Effector memory CD4-positive, alpha-beta T cell (primary cell): Measurements from ENCODE around the gene BRD3.

Source experiments
- DNase-seq, 3 donors: peaks; one replicate each; pipeline ENCODE4 v3.0.0-alpha.2; 2020
- H3K27ac ChIP-seq: 2 replicates; pipeline ENCODE4 v1.7.0; 2013; ENCODE audit warnings: mild to moderate bottlenecking, low read length, moderate library complexity; ENCODE audit not compliant: insufficient read depth, poor library complexity, severe bottlenecking
- H3K27me3 ChIP-seq: replicated peaks from 2 replicates; pipeline ENCODE4 v1.7.0; 2013; ENCODE audit warnings: mild to moderate bottlenecking, low read length; ENCODE audit not compliant: insufficient read depth, control insufficient read depth, poor library complexity, severe bottlenecking
- H3K36me3 ChIP-seq: 2 replicates; pipeline ENCODE4 v1.7.0; 2013; ENCODE audit warnings: mild to moderate bottlenecking, low read length, moderate library complexity; ENCODE audit not compliant: control insufficient read depth, insufficient read depth
- H3K4me1 ChIP-seq: 2 replicates; pipeline ENCODE4 v1.7.0; 2013; ENCODE audit warnings: low read length, mild to moderate bottlenecking; ENCODE audit not compliant: control insufficient read depth, insufficient read depth, poor library complexity, severe bottlenecking
- H3K4me3 ChIP-seq: 2 replicates; pipeline ENCODE4 v1.7.0; 2013; ENCODE audit warnings: low read length, low read depth, mild to moderate bottlenecking; ENCODE audit not compliant: insufficient read depth, poor library complexity, severe bottlenecking
- H3K9me3 ChIP-seq: 2 replicates; pipeline ENCODE4 v1.7.0; 2013; ENCODE audit warnings: mild to moderate bottlenecking, low read length, moderate library complexity; ENCODE audit not compliant: control insufficient read depth

BRD3 gene

GRCh38 chr9:134004131-134004873, 63.5 kb downstream of the BRD3 start:
- Histone ChIP-seq H3K4me1 (no peaks in the 10 kb centered on the region), H3K27me3 (no peaks in the 10 kb centered on the region), H3K9me3 (no peaks in the 10 kb centered on the region), H3K4me3 (no peak overlapping the region), H3K36me3 (no peaks in the 10 kb centered on the region), H3K27ac (no peak overlapping the region)
- no peak for DNase-seq

- H3K4me3 ChIP-seq, result no peak overlapping the region
- H3K9me3 ChIP-seq, result no peaks in the 10 kb centered on the region
- no peak for DNase-seq
- no peaks in the 10 kb centered on the region for H3K36me3 ChIP-seq
- no peaks in the 10 kb centered on the region for H3K4me1 ChIP-seq
- H3K27me3 ChIP-seq, result no peaks in the 10 kb centered on the region
- no peak overlapping the region for H3K27ac ChIP-seq
Measured at GRCh38 chr9:134003237-134003636, 64.6 kb downstream of the BRD3 start.

GRCh38 chr9:134002796-134003195, 65.0 kb downstream of the BRD3 start:
- no peaks in the 10 kb centered on the region for H3K27me3 ChIP-seq
- no peak overlapping the region for H3K27ac ChIP-seq
- H3K4me3 ChIP-seq, result no peak overlapping the region
- DNase-seq, result no peak
- no peaks in the 10 kb centered on the region for H3K36me3 ChIP-seq
- no peaks in the 10 kb centered on the region for H3K4me1 ChIP-seq
- no peaks in the 10 kb centered on the region for H3K9me3 ChIP-seq

- H3K36me3 ChIP-seq, result no peaks in the 10 kb centered on the region
- H3K4me1 ChIP-seq, result no peaks in the 10 kb centered on the region
- H3K27me3 ChIP-seq, result no peaks in the 10 kb centered on the region
- H3K9me3 ChIP-seq, result no peaks in the 10 kb centered on the region
- no peak overlapping the region for H3K4me3 ChIP-seq
- no peak overlapping the region for H3K27ac ChIP-seq
- no peak for DNase-seq
Measured at GRCh38 chr9:133999851-134000265, 68.0 kb downstream of the BRD3 start.

- no peak for DNase-seq
- Histone ChIP-seq H3K9me3 (no peaks in the 10 kb centered on the region), H3K4me1 (peaks cover 5% of the 10 kb centered on the region), H3K27ac (no peak overlapping the region), H3K27me3 (peaks cover 4% of the 10 kb centered on the region), H3K36me3 (no peaks in the 10 kb centered on the region), H3K4me3 (no peak overlapping the region)
Measured at GRCh38 chr9:133998915-133999595, 68.8 kb downstream of the BRD3 start.

GRCh38 chr9:133997584-133997983, 70.2 kb downstream of the BRD3 start:
- no peak overlapping the region for H3K4me3 ChIP-seq
- H3K36me3 ChIP-seq, result no peaks in the 10 kb centered on the region
- H3K9me3 ChIP-seq, result no peaks in the 10 kb centered on the region
- H3K27ac ChIP-seq, result no peak overlapping the region
- H3K27me3 ChIP-seq, result peaks cover 4% of the 10 kb centered on the region
- H3K4me1 ChIP-seq, result peaks cover 18% of the 10 kb centered on the region
- no peak for DNase-seq

GRCh38 chr9:133996531-133997520, 71.0 kb downstream of the BRD3 start:
- no peak overlapping the region for H3K27ac ChIP-seq

GRCh38 chr9:133995012-133995896, 72.6 kb downstream of the BRD3 start:
- H3K27ac ChIP-seq, result no peak overlapping the region
- H3K27me3 ChIP-seq, result peaks cover 14% of the 10 kb centered on the region
- no peaks in the 10 kb centered on the region for H3K36me3 ChIP-seq
- no peak overlapping the region for H3K4me3 ChIP-seq
- DNase-seq, result no peak
- no peaks in the 10 kb centered on the region for H3K9me3 ChIP-seq
- H3K4me1 ChIP-seq, result peaks cover 21% of the 10 kb centered on the region

More at GRCh38 chr9:133996531-133997520, 71.0 kb downstream of the BRD3 start:
- H3K9me3 ChIP-seq, result no peaks in the 10 kb centered on the region
- DNase-seq, result no peak
- H3K36me3 ChIP-seq, result no peaks in the 10 kb centered on the region
- H3K4me3 ChIP-seq, result no peak overlapping the region
- peaks cover 4% of the 10 kb centered on the region for H3K27me3 ChIP-seq
- peaks cover 18% of the 10 kb centered on the region for H3K4me1 ChIP-seq

- Histone ChIP-seq H3K4me1 (peaks cover 21% of the 10 kb centered on the region), H3K4me3 (no peak overlapping the region), H3K27me3 (peaks cover 14% of the 10 kb centered on the region), H3K27ac (no peak overlapping the region), H3K9me3 (no peaks in the 10 kb centered on the region), H3K36me3 (no peaks in the 10 kb centered on the region)
- peak; percentile 45 to 61 (median 46) for DNase-seq
Measured at GRCh38 chr9:133994353-133995011, 73.3 kb downstream of the BRD3 start.
